HG03432 (cell line): Measurements from ENCODE around the gene GALNT9.
"Not testable (repeated sequence)": the region's sequence is repeated elsewhere in the genome, so short reads cannot be mapped to it uniquely, and the experiment has no call there.

Experiments used
- ATAC-seq: cut with Tn5 transposase; IDR thresholded peaks from one replicate; pipeline ENCODE4 v1.9.1; 2021; ENCODE audit warnings: mild to moderate bottlenecking, moderate library complexity; ENCODE audit not compliant: unreplicated experiment

GALNT9 gene

GRCh38 chr12:132267873-132268272 lies 61.5 kb downstream of the GALNT9 start:
- no peak for ATAC-seq

- no peak for ATAC-seq
Observed at GRCh38 chr12:132266802-132267201, 62.6 kb downstream of the GALNT9 start.

DNA sequence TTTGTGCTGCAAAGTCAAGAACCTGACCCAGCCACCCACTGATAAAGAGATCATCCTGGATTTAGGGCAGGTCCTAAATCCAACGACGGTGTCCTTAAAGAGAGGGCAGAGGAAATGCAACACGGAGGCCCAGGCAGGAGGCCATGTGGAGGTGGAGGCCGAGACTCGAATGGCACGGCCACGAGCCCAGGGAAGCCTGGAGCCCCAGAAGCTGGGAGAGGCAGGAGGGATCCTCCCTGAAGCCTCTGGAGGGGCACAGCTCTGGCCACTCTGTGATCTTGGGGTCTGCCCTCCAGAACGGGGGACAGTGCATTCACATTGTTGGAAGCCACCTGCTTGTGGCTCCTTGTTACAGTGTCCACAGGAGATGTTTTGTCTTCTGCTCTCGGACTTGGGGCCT lies 63.0 kb downstream of the GALNT9 start:
- ATAC-seq, result no peak

GRCh38 chr12:132265822-132266221 lies 63.6 kb downstream of the GALNT9 start:
- not testable (repeated sequence) for ATAC-seq

GRCh38 chr12:132265056-132265800 lies 64.2 kb downstream of the GALNT9 start:
- no peak for ATAC-seq

- no peak for ATAC-seq
Observed at GRCh38 chr12:132264086-132265010, 65.0 kb downstream of the GALNT9 start.

DNA sequence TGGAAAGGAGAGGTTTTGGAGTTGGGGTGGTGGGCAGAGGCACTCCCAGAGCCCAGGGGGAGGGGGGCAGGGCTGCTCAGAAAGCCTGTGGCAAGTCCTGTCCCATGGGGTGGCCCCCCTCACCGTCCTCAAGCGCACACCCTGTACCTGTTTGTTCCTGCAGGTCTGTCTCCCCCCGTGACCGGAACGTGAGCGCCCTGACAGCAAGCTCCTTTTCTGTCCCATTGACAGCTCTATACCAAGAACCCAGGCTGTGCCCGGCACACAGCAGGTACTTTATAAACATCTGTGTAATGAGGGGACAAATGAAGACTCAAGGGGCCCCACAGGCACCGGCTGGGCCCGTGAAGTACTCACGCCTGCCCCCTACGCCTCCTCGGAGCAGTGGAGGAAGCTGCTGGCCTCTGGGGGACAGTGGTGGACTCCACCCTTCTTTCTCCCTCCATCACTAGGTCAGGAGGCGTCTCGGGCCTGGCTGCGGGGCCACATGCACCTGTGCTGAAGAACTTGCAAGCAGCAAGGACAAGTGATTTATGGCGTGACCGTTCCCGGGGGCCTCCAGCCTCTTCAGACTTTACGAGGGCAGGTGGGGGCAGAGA lies 65.8 kb downstream of the GALNT9 start:
- no peak for ATAC-seq

GRCh38 chr12:132263061-132263360 lies 66.4 kb downstream of the GALNT9 start:
- ATAC-seq, result no peak

DNA sequence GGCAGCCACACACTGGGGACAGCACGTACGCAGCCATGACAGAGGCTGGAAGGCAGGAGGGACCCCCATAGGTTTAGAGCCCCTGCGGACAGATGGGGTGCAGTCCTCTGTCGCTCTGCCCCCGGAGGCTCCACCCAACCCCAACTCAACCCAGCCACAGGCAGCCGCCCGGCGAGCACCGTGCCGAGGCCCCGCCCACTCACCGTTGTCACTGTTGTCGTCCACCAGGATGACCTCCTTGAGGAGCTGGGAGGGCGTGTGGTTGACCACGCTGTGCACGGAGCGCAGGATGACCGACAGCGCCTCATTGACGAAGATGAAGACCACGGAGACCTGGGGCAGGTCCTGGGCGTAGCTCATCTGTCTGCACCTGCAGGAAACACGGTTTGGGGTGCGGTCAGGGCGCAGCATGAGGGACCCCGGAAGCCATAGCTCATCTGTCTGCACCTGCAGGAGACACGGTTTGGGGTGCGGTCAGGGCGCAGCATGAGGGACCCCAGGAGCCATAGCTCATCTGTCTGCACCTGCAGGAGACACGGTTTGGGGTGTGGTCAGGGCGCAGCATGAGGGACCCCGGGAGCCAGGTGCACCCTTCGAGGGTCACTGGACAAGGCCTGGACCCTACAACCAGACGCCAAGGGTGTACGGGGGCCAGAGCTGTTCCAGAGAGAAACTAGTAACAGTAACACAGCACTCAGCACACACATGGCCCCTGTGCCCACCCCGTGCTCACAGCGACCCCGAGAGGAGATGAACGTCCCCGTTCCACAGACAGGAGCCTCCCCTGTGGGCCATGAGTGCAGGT lies 66.9 kb downstream of the GALNT9 start:
- no peak for ATAC-seq

- ATAC-seq, result no peak
Observed at GRCh38 chr12:132261328-132262138, 67.9 kb downstream of the GALNT9 start.

GRCh38 chr12:132260721-132261120 lies 68.7 kb downstream of the GALNT9 start:
- ATAC-seq, result no peak

- ATAC-seq, result no peak
Observed at GRCh38 chr12:132259872-132260695, 69.3 kb downstream of the GALNT9 start.

DNA sequence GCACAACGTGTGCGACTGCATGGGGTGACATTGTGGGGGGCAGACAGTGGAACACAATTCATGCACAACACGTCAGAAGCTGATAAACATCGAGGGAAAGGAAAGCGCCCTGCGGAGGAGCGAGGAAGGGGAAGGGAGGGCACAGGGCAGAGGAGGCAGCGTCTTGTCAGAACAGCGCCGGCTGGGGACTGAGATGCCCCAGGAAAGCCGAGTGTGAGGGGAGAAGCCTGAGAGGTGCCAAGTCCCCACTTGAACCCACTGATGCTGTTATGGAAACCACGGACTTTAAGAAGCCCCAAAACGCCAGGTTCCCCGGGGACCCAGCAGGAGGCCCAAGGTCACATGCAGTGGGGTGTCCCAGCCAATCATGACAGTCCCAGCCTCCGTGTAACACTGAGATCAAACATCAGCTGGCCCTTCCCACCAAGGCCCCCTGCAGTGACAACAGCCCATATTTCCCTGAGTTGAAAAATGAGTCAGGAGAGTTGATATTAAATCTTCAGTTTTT lies 70.0 kb downstream of the GALNT9 start:
- ATAC-seq, result no peak

DNA sequence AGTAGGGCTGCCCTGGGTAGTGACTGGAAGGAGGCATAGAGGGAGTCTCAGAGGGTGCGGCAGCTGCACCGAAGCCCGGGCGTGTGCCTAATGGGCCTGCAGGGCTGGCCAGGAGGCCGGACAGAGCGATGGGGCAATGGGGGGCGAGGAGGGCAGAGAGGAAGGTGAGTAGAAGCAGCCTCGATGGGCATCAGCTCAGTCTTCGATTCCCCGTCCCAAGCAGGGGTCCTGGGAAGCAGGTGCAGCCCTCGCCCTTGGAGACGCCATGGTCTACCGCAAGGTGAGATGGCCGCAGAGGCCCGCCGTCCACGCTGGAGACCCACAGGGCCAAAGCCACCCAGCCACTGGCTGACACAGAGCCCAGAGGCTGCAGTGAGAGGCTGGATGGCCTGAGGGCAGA lies 70.8 kb downstream of the GALNT9 start:
- no peak for ATAC-seq

DNA sequence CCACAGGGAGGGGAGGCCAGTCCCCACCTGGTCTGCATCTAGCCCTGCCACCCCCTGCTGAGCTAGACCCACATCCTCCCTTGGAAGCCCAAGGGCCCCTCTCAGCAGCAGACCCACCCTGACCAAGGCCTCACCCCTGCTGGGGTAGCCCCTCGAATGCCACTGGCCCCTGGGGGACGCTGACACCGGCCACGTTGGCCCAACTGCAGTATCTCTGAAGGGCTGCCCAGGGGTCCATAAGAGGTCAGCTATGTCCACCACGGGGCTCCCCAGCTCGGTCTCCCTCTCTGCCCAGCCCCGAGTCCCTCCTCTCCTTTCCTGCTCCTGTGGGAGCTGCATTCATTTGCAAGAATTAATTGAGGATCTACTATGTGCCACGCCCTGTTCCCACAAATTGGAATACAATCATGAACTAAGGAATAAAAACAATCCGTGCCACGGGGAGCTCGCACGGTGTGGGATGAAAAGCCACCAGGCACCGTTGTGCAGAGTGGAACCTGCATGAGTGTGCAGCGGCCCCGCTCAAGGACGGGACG lies 71.4 kb downstream of the GALNT9 start:
- ATAC-seq, result no peak

DNA sequence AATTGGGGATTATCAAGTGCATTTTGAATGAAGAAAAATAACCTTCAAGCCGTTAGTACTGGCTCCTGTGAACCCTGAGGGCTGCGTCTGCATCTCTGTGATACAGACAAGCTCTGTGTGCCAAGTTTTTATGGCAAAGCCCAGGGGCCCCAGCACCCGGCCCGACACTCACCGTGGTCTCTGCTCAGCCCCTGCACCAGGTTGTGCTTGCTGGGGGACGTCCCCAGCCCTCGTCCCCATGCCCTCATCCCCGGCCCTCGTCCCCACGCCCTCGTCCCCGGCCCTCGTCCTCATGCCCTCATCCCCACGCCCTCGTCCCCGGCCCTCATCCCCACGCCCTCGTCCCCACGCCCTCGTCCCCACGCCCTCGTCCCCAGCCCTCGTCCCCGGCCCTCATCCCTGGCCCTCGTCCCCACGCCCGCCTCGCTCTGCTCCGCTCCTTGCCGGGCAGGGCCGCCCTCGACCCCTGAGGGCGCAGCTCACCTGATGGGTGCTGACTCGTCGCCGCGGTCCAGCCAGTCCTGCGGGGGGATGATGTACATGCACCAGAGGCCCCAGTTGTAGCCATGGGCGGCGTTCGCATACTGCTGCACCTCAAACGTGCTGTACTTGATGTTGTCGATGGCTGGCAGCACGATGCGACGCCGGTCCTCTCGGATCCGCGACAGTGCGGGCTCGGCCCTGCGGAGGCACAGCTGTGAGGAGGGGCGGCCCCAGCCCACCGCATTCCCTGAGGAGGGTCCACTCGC lies 72.0 kb downstream of the GALNT9 start:
- no peak for ATAC-seq

DNA sequence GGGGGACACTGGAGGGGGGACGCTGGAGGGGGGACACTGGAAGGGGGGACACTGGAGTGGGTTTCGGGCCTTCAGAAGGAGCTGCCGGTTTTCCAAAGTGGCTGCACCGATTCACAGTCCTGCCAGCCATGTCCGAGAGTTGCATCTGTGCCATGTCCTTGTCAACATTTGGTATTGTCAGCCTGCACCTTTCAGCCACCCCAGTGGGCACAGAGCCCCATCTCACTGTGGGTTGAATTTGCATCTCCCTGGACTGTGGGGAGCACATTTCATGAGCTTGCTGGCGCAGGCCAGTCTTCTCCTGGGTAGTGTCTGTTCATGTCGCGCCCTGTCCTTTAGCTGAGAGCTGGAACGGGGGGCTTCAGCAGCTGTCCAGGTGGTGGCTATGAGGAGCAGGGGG lies 72.7 kb downstream of the GALNT9 start:
- no peak for ATAC-seq

DNA sequence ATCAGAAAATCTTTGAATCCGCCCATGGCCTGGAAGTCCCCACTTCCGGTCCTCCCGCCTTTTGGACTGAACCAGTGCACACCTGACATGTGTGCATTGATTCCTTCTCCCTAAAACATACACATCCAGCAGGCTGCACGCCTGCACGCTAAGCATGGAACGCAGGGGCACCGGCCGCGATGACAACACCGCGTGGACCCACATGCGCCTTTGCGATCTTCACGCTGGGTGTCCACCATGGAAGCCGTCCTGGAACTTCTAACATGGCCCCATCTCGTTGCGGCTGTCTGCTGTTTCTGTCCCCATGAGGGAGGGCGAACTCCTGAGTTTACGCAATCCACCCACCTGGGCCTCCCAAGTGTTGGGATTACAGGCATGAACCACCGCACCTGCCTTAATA lies 73.7 kb downstream of the GALNT9 start:
- no peak for ATAC-seq
